ENCODE measurements around the gene KREMEN1. TPM values are rescaled to one million over a fixed set of nuclear protein-coding genes. Genes with fewer than 3 reads are reported as not detected.

The KREMEN1 gene
- total RNA-seq, 2 experiments from 2014 or later, result not detected

GRCh38 chr22:29128891-29129807 is 56.3 kb downstream of the KREMEN1 start:
- DNase-seq (no peak), ATAC-seq (ENCODE audit: poor library complexity) (no peak)
- no peaks in the 10 kb centered on the region for H3K36me3 Mint-ChIP-seq (ENCODE audit: low read depth)
- ChIA-PET CTCF (no interaction called here), POLR2A (no interaction called here)
- Histone ChIP-seq H3K4me3 (ENCODE audit: low read length) (no peak overlapping the region), H3K27me3 (ENCODE audit: control insufficient read depth in 1 of 2, insufficient read depth in 2 of 2, low read length in 2 of 2) (no peaks in the 10 kb centered on the region), H3K9me3 (ENCODE audit: control insufficient read depth in 1 of 2, insufficient read depth in 1 of 2, low read length in 2 of 2) (no peaks in the 10 kb centered on the region), H3K36me3 (ENCODE audit: insufficient read depth, low read length) (no peaks in the 10 kb centered on the region), H3K27ac (ENCODE audit: low read depth in 1 of 2, low read length in 2 of 2) (no peak overlapping the region), H3K4me1 (ENCODE audit: insufficient read depth, low read length) (no peaks in the 10 kb centered on the region)
- no peaks in the 10 kb centered on the region for H3K27me3 Mint-ChIP-seq
- no peaks in the 10 kb centered on the region for H3K4me1 Mint-ChIP-seq (ENCODE audit: low read depth)
- no peak overlapping the region for H3K27ac Mint-ChIP-seq
- no peaks in the 10 kb centered on the region for H3K9me3 Mint-ChIP-seq
- H3K4me3 Mint-ChIP-seq, result no peak overlapping the region
- intact Hi-C loops (cut with DNase I, micrococcal nuclease), result no loop called here
- no peak for TF ChIP-seq CTCF (IDR thresholded peaks at IDR 0.05)

- Histone ChIP-seq H3K27me3 (ENCODE audit: control insufficient read depth in 1 of 2, insufficient read depth in 2 of 2, low read length in 2 of 2) (no peaks in the 10 kb centered on the region), H3K9me3 (ENCODE audit: control insufficient read depth in 1 of 2, insufficient read depth in 1 of 2, low read length in 2 of 2) (no peaks in the 10 kb centered on the region), H3K36me3 (ENCODE audit: insufficient read depth, low read length) (no peaks in the 10 kb centered on the region), H3K27ac (ENCODE audit: low read depth in 1 of 2, low read length in 2 of 2) (no peak overlapping the region), H3K4me1 (ENCODE audit: insufficient read depth, low read length) (no peaks in the 10 kb centered on the region), H3K4me3 (ENCODE audit: low read length) (no peak overlapping the region)
- no peaks in the 10 kb centered on the region for H3K36me3 Mint-ChIP-seq (ENCODE audit: low read depth)
- no peaks in the 10 kb centered on the region for H3K4me1 Mint-ChIP-seq (ENCODE audit: low read depth)
- POLR2A ChIA-PET, result no interaction called here
- ATAC-seq (ENCODE audit: poor library complexity) (no peak), DNase-seq (no peak)
- H3K9me3 Mint-ChIP-seq, result no peaks in the 10 kb centered on the region
- intact Hi-C loops (cut with DNase I, micrococcal nuclease), result no loop called here
- CTCF ChIA-PET, result no interaction called here
- H3K27me3 Mint-ChIP-seq, result peaks cover 6% of the 10 kb centered on the region
- no peak overlapping the region for H3K27ac Mint-ChIP-seq
- TF ChIP-seq CTCF (IDR thresholded peaks at IDR 0.05), result no peak
- H3K4me3 Mint-ChIP-seq, result no peak overlapping the region
Observed at GRCh38 chr22:29129808-29130140, 56.9 kb downstream of the KREMEN1 start.

- Mint-ChIP-seq H3K9me3 (no peaks in the 10 kb centered on the region), H3K4me3 (no peak overlapping the region), H3K4me1 (ENCODE audit: low read depth) (no peaks in the 10 kb centered on the region), H3K36me3 (ENCODE audit: low read depth) (no peaks in the 10 kb centered on the region), H3K27ac (no peak overlapping the region), H3K27me3 (peaks cover 9% of the 10 kb centered on the region)
- ATAC-seq (ENCODE audit: poor library complexity), result no peak
- Histone ChIP-seq H3K27me3 (ENCODE audit: control insufficient read depth in 1 of 2, insufficient read depth in 2 of 2, low read length in 2 of 2) (no peaks in the 10 kb centered on the region), H3K4me3 (ENCODE audit: low read length) (no peak overlapping the region), H3K27ac (ENCODE audit: low read depth in 1 of 2, low read length in 2 of 2) (no peak overlapping the region), H3K9me3 (ENCODE audit: control insufficient read depth in 1 of 2, insufficient read depth in 1 of 2, low read length in 2 of 2) (no peaks in the 10 kb centered on the region), H3K4me1 (ENCODE audit: insufficient read depth, low read length) (no peaks in the 10 kb centered on the region), H3K36me3 (ENCODE audit: insufficient read depth, low read length) (no peaks in the 10 kb centered on the region)
- CTCF ChIA-PET, result no interaction called here
- DNase-seq, result no peak
- no peak for TF ChIP-seq CTCF (IDR thresholded peaks at IDR 0.05)
- POLR2A ChIA-PET, result no interaction called here
- intact Hi-C loops (cut with DNase I, micrococcal nuclease), result no loop called here
Observed at GRCh38 chr22:29130476-29130875, 57.6 kb downstream of the KREMEN1 start.

Measured in CD4-positive, alpha-beta T cell (primary cell).